Neural cell (in vitro differentiated cells): ENCODE measurements around the gene ABCG2. TPM values are rescaled to one million over a fixed set of nuclear protein-coding genes. Genes with fewer than 3 reads are reported as not detected.

ENCODE experiments used
- H2AFZ ChIP-seq: fragments of 200-600, 300-800 bp; sonication (generic), shearing (Covaris generic); 2 replicates; pipeline ENCODE4 v1.6.0; 2014; ENCODE audit warnings: low read depth, mild to moderate bottlenecking, antibody characterized with exemption, low read length, moderate library complexity
- H3F3A ChIP-seq: fragments of 200-600 bp; shearing (Covaris generic); 2 replicates; pipeline ENCODE4 v1.6.1; 2016; ENCODE audit warnings: mild to moderate bottlenecking, moderate library complexity, mixed read lengths, antibody characterized with exemption, low read length; ENCODE audit not compliant: insufficient read depth, poor library complexity, severe bottlenecking
- H3K27ac ChIP-seq: fragments of 200-600, 300-800 bp; sonication (generic), shearing (Covaris generic); 2 replicates; pipeline ENCODE4 v1.5.1; 2014; ENCODE audit warnings: mild to moderate bottlenecking, low read length, moderate library complexity
- H3K27me3 ChIP-seq: fragments of 300-800, 200-600 bp; sonication (generic), shearing (Covaris generic); 2 replicates; pipeline ENCODE4 v1.6.0; 2014; ENCODE audit warnings: mild to moderate bottlenecking, low read depth, low read length, moderate library complexity; ENCODE audit not compliant: insufficient read depth
- H3K36me3 ChIP-seq: fragments of 300-800, 200-600 bp; sonication (generic), shearing (Covaris generic); 2 replicates; pipeline ENCODE4 v1.5.1; 2014; ENCODE audit warnings: mild to moderate bottlenecking, antibody characterized with exemption, low read length, moderate library complexity; ENCODE audit not compliant: insufficient read depth
- H3K4me2 ChIP-seq: fragments of 300-800, 200-600 bp; sonication (generic), shearing (Covaris generic); 2 replicates; pipeline ENCODE4 v1.6.0; 2014; ENCODE audit warnings: mild to moderate bottlenecking, low read length
- H3K4me3 ChIP-seq: fragments of 300-800, 200-600 bp; sonication (generic), shearing (Covaris generic); 2 replicates; pipeline ENCODE4 v1.5.1; 2014; ENCODE audit warnings: mild to moderate bottlenecking, low read length, moderate library complexity
- H3K79me2 ChIP-seq: fragments of 200-600 bp; shearing (Covaris generic); replicated peaks from 2 replicates; pipeline ENCODE4 v1.6.0; 2014; ENCODE audit warnings: mild to moderate bottlenecking, low read length, moderate library complexity; ENCODE audit not compliant: insufficient read depth
- H3K9ac ChIP-seq: fragments of 300-800, 200-600 bp; sonication (generic), shearing (Covaris generic); 2 replicates; pipeline ENCODE4 v1.6.1; 2016; ENCODE audit warnings: mild to moderate bottlenecking, low read length, mixed read lengths
- H3K9me2 ChIP-seq: fragments of 200-600 bp; shearing (Covaris generic); 2 replicates; pipeline ENCODE4 v1.6.1; 2016; ENCODE audit warnings: mild to moderate bottlenecking, low read length, mixed read lengths; ENCODE audit not compliant: insufficient read depth
- H3K9me3 ChIP-seq: fragments of 200-600, 300-800 bp; sonication (generic), shearing (Covaris generic); 2 replicates; pipeline ENCODE4 v1.6.1; 2016; ENCODE audit warnings: mild to moderate bottlenecking, mixed run types, low read length, moderate library complexity, mixed read lengths
- H4K20me1 ChIP-seq: fragments of 200-600 bp; shearing (Covaris generic); 2 replicates; pipeline ENCODE4 v1.6.1; 2016; ENCODE audit warnings: mild to moderate bottlenecking, mixed run types; ENCODE audit not compliant: insufficient read depth
- CTCF ChIP-seq: fragments of 450-650 bp; IDR thresholded peaks from 2 replicates; pipeline ENCODE4 v1.5.1; 2014; ENCODE audit warnings: antibody characterized with exemption, mild to moderate bottlenecking, moderate library complexity; ENCODE audit not compliant: poor library complexity, severe bottlenecking
- EP300 ChIP-seq: fragments of 450-650 bp; conservative IDR thresholded peaks from 2 replicates; pipeline ENCODE4 v1.6.1; 2014; ENCODE audit warnings: antibody characterized with exemption, mild to moderate bottlenecking, moderate library complexity; ENCODE audit not compliant: poor library complexity, severe bottlenecking
- EZH2 ChIP-seq: fragments of 200-600, 300-800 bp; shearing (Covaris generic), sonication (generic); IDR thresholded peaks from 2 replicates; pipeline ENCODE4 v1.6.1; 2014; ENCODE audit warnings: antibody characterized with exemption, low read length, borderline replicate concordance, mild to moderate bottlenecking; ENCODE audit not compliant: insufficient read depth, poor library complexity, severe bottlenecking
- MXI1 ChIP-seq: fragments of 450-650 bp; conservative IDR thresholded peaks from 2 replicates; pipeline ENCODE4 v1.6.1; 2014; ENCODE audit warnings: antibody characterized with exemption, mild to moderate bottlenecking; ENCODE audit not compliant: poor library complexity, severe bottlenecking
- POLR2AphosphoS5 ChIP-seq: IDR thresholded peaks from 2 replicates; pipeline ENCODE4 v1.6.1; 2012
- RAD21 ChIP-seq: fragments of 450-650 bp; conservative IDR thresholded peaks from 2 replicates; pipeline ENCODE4 v1.6.1; 2014; ENCODE audit warnings: antibody characterized with exemption, mild to moderate bottlenecking, moderate library complexity
- REST ChIP-seq: IDR thresholded peaks from 2 replicates; pipeline ENCODE4 v1.6.1; 2012; ENCODE audit warnings: borderline replicate concordance
- SMC3 ChIP-seq: fragments of 450-650 bp; conservative IDR thresholded peaks from 2 replicates; pipeline ENCODE4 v1.6.1; 2014; ENCODE audit warnings: antibody characterized with exemption, mild to moderate bottlenecking, moderate library complexity; ENCODE audit not compliant: poor library complexity
- TAF1 ChIP-seq: IDR thresholded peaks from 2 replicates; pipeline ENCODE4 v1.6.1; 2012; ENCODE audit warnings: low read depth
- polyA plus RNA-seq: library from polyadenylated mRNA; depleted of rRNA; stranded (reverse); fragments of >200 nt; gene quantifications from 2 replicates; pipeline ENCODE4 v1.2.3, GENCODE V29; 2014

ABCG2 gene
- polyA plus RNA-seq, 1 donor from 2014 or later, result not detected

- Histone ChIP-seq H3K36me3 (no peaks in the 10 kb centered on the region), H3K9ac (no peak overlapping the region)
- TF ChIP-seq POLR2AphosphoS5 (no peak), REST (no peak), SMC3 (no peak), EP300 (no peak), CTCF (no peak)
Observed at GRCh38 chr4:88166608-88167007, 8.2 kb upstream of the ABCG2 start.

GRCh38 chr4:88163336-88163735 is 4.9 kb upstream of the ABCG2 start:
- Histone ChIP-seq H3K27ac (no peak overlapping the region), H3K4me2 (no peak overlapping the region), H3K9me3 (no peaks in the 10 kb centered on the region), H3K9ac (no peak overlapping the region), H3K9me2 (no peaks in the 10 kb centered on the region), H3F3A (no peaks in the 10 kb centered on the region), H3K4me3 (no peak overlapping the region), H3K27me3 (peaks cover 15% of the 10 kb centered on the region), H3K36me3 (no peaks in the 10 kb centered on the region), H3K79me2 (no peaks in the 10 kb centered on the region), H4K20me1 (no peaks in the 10 kb centered on the region), H2AFZ (no peak overlapping the region)
- TF ChIP-seq TAF1, result no peak
- no peak for TF ChIP-seq MXI1
- TF ChIP-seq POLR2AphosphoS5, result no peak
- no peak for TF ChIP-seq CTCF
- TF ChIP-seq RAD21, result no peak
- no peak for TF ChIP-seq REST
- TF ChIP-seq SMC3, result no peak
- TF ChIP-seq EZH2, result no peak
- TF ChIP-seq EP300, result no peak

More at GRCh38 chr4:88166608-88167007, 8.2 kb upstream of the ABCG2 start:
- Histone ChIP-seq H3K9me3 (no peaks in the 10 kb centered on the region), H3K79me2 (no peaks in the 10 kb centered on the region), H3K27ac (no peak overlapping the region), H3K27me3 (no peaks in the 10 kb centered on the region), H3K4me3 (no peak overlapping the region), H3K4me2 (no peak overlapping the region), H2AFZ (no peak overlapping the region), H3K9me2 (no peaks in the 10 kb centered on the region), H4K20me1 (no peaks in the 10 kb centered on the region), H3F3A (no peaks in the 10 kb centered on the region)
